B cell (primary cell): ENCODE measurements around the gene DYNC2H1. TPM values are rescaled to one million over a fixed set of nuclear protein-coding genes. Genes with fewer than 3 reads are reported as not detected.

Source experiments
- ATAC-seq: fragments of 200-7000 bp; cut with Tn5 transposase; one replicate; pipeline ENCODE4 v1.10.0; 2021; ENCODE audit warnings: low read depth, mild to moderate bottlenecking, moderate number of reproducible peaks, moderate library complexity
- CTCF ChIA-PET: fragments of 350-600 bp; sonication (Branson Sonifier 250); formaldehyde crosslinking; loops from one replicate; lab custom pipeline; 2021; ENCODE audit warnings: antibody characterized with exemption, inconsistent platforms; lab: Charles Lee
- POLR2A ChIA-PET: fragments of 350-600 bp; sonication (Branson Sonifier 250); formaldehyde crosslinking; loops from one replicate; lab custom pipeline; 2021; ENCODE audit warnings: antibody characterized with exemption; lab: Charles Lee
- DNase-seq: peaks from one replicate; pipeline ENCODE4 v3.0.0; 2013
- H2AFZ ChIP-seq: 2 replicates; pipeline ENCODE4 v1.6.1; 2012; ENCODE audit warnings: mild to moderate bottlenecking, low read depth, low read length; ENCODE audit not compliant: insufficient read depth, poor library complexity, severe bottlenecking
- H3K27ac ChIP-seq, 2 donors: 1 replicate in 1 of 2; 2 replicates in 1 of 2; pipeline ENCODE4 v1.5.1; 2012 to 2013; ENCODE audit warnings: low read length in 2 of 2, mild to moderate bottlenecking in 2 of 2, moderate library complexity in 1 of 2
- H3K27me3 ChIP-seq, 4 experiments: fragments of 200-600 bp in 1 of 4; sonication (generic) in 1 of 4; replicated peaks in 1 of 4; 1 replicate in 2 of 4; 2 replicates in 2 of 4; pipeline versions ENCODE4 v1.6.1 to v1.7.0; 2013 to 2016; ENCODE audit warnings: low read length in 3 of 4, mild to moderate bottlenecking in 2 of 4, mixed read lengths in 1 of 4, moderate library complexity in 1 of 4; ENCODE audit not compliant: insufficient read depth in 4 of 4, control insufficient read depth in 3 of 4; ENCODE audit errors: control extremely low read depth in 1 of 4
- H3K36me3 ChIP-seq, 2 experiments: replicated peaks in 1 of 2; 1 replicate in 1 of 2; 2 replicates in 1 of 2; pipeline versions ENCODE4 v1.6.1 to v1.7.1; 2013; ENCODE audit warnings: low read length in 1 of 2; ENCODE audit not compliant: insufficient read depth in 2 of 2, control insufficient read depth in 1 of 2; ENCODE audit errors: control extremely low read depth in 1 of 2, extremely low read depth in 1 of 2
- H3K4me1 ChIP-seq, 2 donors: fragments of 200-600 bp in 1 of 2; sonication (generic) in 1 of 2; 1 replicate in 1 of 2; 2 replicates in 1 of 2; pipeline versions ENCODE4 v1.5.1 to v1.6.1; 2013 to 2017; ENCODE audit warnings: low read length in 2 of 2; ENCODE audit not compliant: control insufficient read depth in 2 of 2, insufficient read depth in 2 of 2
- H3K4me2 ChIP-seq: replicated peaks from 2 replicates; pipeline ENCODE3; 2012; ENCODE audit warnings: mild to moderate bottlenecking, low read depth, low read length; ENCODE audit not compliant: poor library complexity, severe bottlenecking
- H3K4me3 ChIP-seq, 5 experiments: fragments of 200-600 bp in 1 of 5; sonication (generic) in 1 of 5; 1 replicate in 3 of 5; 2 replicates in 2 of 5; pipeline versions ENCODE4 v1.5.1 to v1.7.0; 2011 to 2016; ENCODE audit warnings: low read length in 4 of 5, mild to moderate bottlenecking in 4 of 5, low read depth in 2 of 5, control low read depth in 1 of 5, moderate library complexity in 1 of 5; ENCODE audit not compliant: insufficient read depth in 1 of 5; ENCODE audit errors: control extremely low read depth in 1 of 5, extremely low read depth in 1 of 5
- H3K79me2 ChIP-seq: fragments of 200-600 bp; sonication (generic); one replicate; pipeline ENCODE4 v1.6.0; 2016; ENCODE audit warnings: low read length; ENCODE audit not compliant: control insufficient read depth, insufficient read depth
- H3K9ac ChIP-seq: fragments of 200-600 bp; sonication (generic); 2 replicates; pipeline ENCODE4 v1.6.1; 2017; ENCODE audit warnings: mild to moderate bottlenecking, low read length, moderate library complexity
- H3K9me3 ChIP-seq, 3 donors: one replicate each; pipeline versions ENCODE4 v1.6.1 to v1.7.1; 2013; ENCODE audit warnings: low read length in 2 of 3; ENCODE audit not compliant: control insufficient read depth in 2 of 3, insufficient read depth in 1 of 3; ENCODE audit errors: control extremely low read depth in 1 of 3
- H4K20me1 ChIP-seq: 2 replicates; pipeline ENCODE4 v1.6.0; 2012; ENCODE audit warnings: mild to moderate bottlenecking, low read length; ENCODE audit not compliant: insufficient read depth, control insufficient read depth, poor library complexity, severe bottlenecking
- H3K27ac Mint-ChIP-seq: one replicate; pipeline ENCODE4 v1.8.0; 2021; ENCODE audit warnings: mixed read lengths
- H3K27me3 Mint-ChIP-seq: one replicate; pipeline ENCODE4 v1.8.0; 2021; ENCODE audit warnings: mixed read lengths
- H3K4me1 Mint-ChIP-seq: one replicate; pipeline ENCODE4 v1.8.0; 2021; ENCODE audit warnings: mixed read lengths
- H3K4me3 Mint-ChIP-seq: one replicate; pipeline ENCODE4 v1.8.0; 2021; ENCODE audit warnings: mixed read lengths
- H3K9me3 Mint-ChIP-seq: one replicate; pipeline ENCODE4 v1.8.0; 2022; ENCODE audit warnings: mixed read lengths; ENCODE audit not compliant: insufficient read depth
- EZH2 ChIP-seq: IDR thresholded peaks from 2 replicates; pipeline ENCODE4 v1.6.1; 2012; ENCODE audit warnings: borderline replicate concordance, low read depth, mild to moderate bottlenecking, moderate library complexity, low read length; ENCODE audit not compliant: insufficient read depth, poor library complexity, severe bottlenecking
- WGBS: methylation state at CpG from one replicate; pipeline ENCODE4 v1.1.5; 2013; ENCODE audit warnings: missing lambda C conversion rate; ENCODE audit not compliant: insufficient coverage; 5-methylcytosine and 5-hydroxymethylcytosine counted together
- intact Hi-C: fragments of 100-400 bp; cut with micrococcal nuclease; formaldehyde crosslinking; loops from one replicate; pipeline ENCODE4 v1.10.0; 2022
- polyA plus RNA-seq: library from polyadenylated mRNA; depleted of rRNA; stranded (reverse); fragments of >200 nt; gene quantifications from 2 replicates; pipeline ENCODE4 v1.2.3, GENCODE V29; 2012
- total RNA-seq, 2 donors: library from RNA; stranded (reverse); fragments of 120-200 nt in 1 of 2; gene quantifications; 1 replicate in 1 of 2; 2 replicates in 1 of 2; pipeline versions ENCODE4 v1.2.3 to v1.2.4, GENCODE V29; 2013 to 2022
- TF ChIP-seq, protein P1 (sequence below): fragments of 200-600 bp; IDR thresholded peaks from one replicate; pipeline ENCODE4 v1.8.0; 2022; ENCODE audit warnings: antibody characterized with exemption, mild to moderate bottlenecking

DYNC2H1 gene
- total and polyA plus RNA-seq, 2 donors (not counting 1 experiment from before 2014, with no cell fraction given) = 0.92 to 7.8 TPM

DNA sequence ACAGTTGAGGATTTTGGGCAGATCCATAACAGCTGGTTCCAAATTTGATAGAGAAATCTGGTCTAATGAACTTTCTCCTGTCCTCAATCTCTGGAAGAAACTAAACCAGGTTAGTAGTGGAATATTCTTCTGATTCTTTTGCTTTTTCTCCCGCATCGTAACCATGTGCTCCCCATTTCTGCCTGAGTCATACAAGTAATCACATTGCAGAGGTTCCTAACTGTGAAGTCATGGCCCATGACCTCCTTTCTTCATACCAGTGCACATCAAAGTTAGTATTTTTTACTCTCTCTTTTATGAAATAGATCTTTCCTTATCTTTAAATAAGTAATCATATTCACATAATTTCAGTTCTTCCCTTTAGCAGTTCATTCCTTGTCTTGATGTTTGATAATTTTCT is 249.0 kb downstream of the DYNC2H1 start:
- Mint-ChIP-seq H3K4me3 (no peak overlapping the region), H3K9me3 (no peaks in the 10 kb centered on the region), H3K27me3 (no peaks in the 10 kb centered on the region), H3K27ac (no peak overlapping the region), H3K4me1 (no peaks in the 10 kb centered on the region)
- Histone ChIP-seq H3K9me3 (no peaks in the 10 kb centered on the region), H3K27me3 (no peaks in the 10 kb centered on the region), H3K36me3 (no peaks in the 10 kb centered on the region), H3K4me2 (no peak overlapping the region), H3K9ac (no peak overlapping the region), H3K27ac (no peak overlapping the region), H4K20me1 (no peaks in the 10 kb centered on the region), H3K4me3 (no peak overlapping the region), H2AFZ (no peak overlapping the region), H3K4me1 (no peaks in the 10 kb centered on the region), H3K79me2 (no peaks in the 10 kb centered on the region)
- no CpG with 5 or more reads among the region's 2 CpGs for WGBS
- TF ChIP-seq EZH2 = no peak
- TF ChIP-seq, protein P1, sequence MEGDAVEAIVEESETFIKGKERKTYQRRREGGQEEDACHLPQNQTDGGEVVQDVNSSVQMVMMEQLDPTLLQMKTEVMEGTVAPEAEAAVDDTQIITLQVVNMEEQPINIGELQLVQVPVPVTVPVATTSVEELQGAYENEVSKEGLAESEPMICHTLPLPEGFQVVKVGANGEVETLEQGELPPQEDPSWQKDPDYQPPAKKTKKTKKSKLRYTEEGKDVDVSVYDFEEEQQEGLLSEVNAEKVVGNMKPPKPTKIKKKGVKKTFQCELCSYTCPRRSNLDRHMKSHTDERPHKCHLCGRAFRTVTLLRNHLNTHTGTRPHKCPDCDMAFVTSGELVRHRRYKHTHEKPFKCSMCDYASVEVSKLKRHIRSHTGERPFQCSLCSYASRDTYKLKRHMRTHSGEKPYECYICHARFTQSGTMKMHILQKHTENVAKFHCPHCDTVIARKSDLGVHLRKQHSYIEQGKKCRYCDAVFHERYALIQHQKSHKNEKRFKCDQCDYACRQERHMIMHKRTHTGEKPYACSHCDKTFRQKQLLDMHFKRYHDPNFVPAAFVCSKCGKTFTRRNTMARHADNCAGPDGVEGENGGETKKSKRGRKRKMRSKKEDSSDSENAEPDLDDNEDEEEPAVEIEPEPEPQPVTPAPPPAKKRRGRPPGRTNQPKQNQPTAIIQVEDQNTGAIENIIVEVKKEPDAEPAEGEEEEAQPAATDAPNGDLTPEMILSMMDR = no peak
- no peak for ATAC-seq
- POLR2A ChIA-PET = no interaction called here
- no peak for DNase-seq
- CTCF ChIA-PET = no interaction called here
- intact Hi-C loops = no loop called here

DNA sequence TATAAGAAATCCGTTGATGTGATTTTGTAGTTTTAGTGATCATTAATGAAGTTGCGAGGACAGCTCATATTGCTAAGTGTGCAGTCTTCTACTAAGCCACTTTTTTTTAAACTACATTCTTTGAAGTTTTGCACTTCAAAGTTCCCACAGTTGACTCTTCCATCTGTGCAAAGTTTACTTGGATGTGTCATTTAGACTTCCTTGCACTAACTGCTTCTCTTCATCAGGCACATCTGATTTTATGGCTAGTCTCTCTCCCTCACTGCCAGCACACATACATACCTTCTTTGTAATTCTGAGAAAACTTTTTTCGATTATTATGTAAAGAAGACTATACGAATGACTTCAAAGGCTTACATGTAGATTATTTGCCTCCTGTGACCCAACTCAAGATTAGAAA is 250.0 kb downstream of the DYNC2H1 start:
- no CpG with 5 or more reads among the region's 4 CpGs for WGBS
- no peak overlapping the region for H3K4me3 Mint-ChIP-seq
- H3K4me1 Mint-ChIP-seq = no peaks in the 10 kb centered on the region
- H3K9ac ChIP-seq = no peak overlapping the region
- no peaks in the 10 kb centered on the region for H3K27me3 ChIP-seq
- POLR2A ChIA-PET = no interaction called here
- H3K36me3 ChIP-seq = no peaks in the 10 kb centered on the region
- DNase-seq (no peak), ATAC-seq (no peak)
- H2AFZ ChIP-seq = no peak overlapping the region
- H3K27me3 Mint-ChIP-seq = no peaks in the 10 kb centered on the region
- no peaks in the 10 kb centered on the region for H4K20me1 ChIP-seq
- H3K27ac Mint-ChIP-seq = no peak overlapping the region
- no peaks in the 10 kb centered on the region for H3K4me1 ChIP-seq
- no peak overlapping the region for H3K4me2 ChIP-seq
- H3K9me3 Mint-ChIP-seq = no peaks in the 10 kb centered on the region
- CTCF ChIA-PET = no interaction called here
- H3K4me3 ChIP-seq = no peak overlapping the region
- no peak overlapping the region for H3K27ac ChIP-seq
- TF ChIP-seq EZH2 = no peak
- TF ChIP-seq, protein P1 = no peak
- H3K9me3 ChIP-seq = no peaks in the 10 kb centered on the region
- intact Hi-C loops = no loop called here
- no peaks in the 10 kb centered on the region for H3K79me2 ChIP-seq
